KMS-11 (cell line): ENCODE measurements around the gene TTC3.
"Not testable (repeated sequence)": the region's sequence is repeated elsewhere in the genome, so short reads cannot be mapped to it uniquely, and the experiment has no call there.

ENCODE experiments used
- H2AFZ ChIP-seq: fragments of 200-600 bp; sonication (generic); 2 replicates; pipeline ENCODE4 v1.6.1; 2016; ENCODE audit warnings: antibody characterized with exemption, mixed run types, low read depth
- H3K27ac ChIP-seq: fragments of 200-600 bp; sonication (generic); 2 replicates; pipeline ENCODE4 v1.6.1; 2016; ENCODE audit warnings: mild to moderate bottlenecking, mixed run types
- H3K27me3 ChIP-seq: fragments of 200-600 bp; sonication (generic); 2 replicates; pipeline ENCODE4 v1.6.1; 2017; ENCODE audit warnings: mild to moderate bottlenecking, low read depth, mixed run types, moderate library complexity; ENCODE audit not compliant: insufficient read depth
- H3K36me3 ChIP-seq: fragments of 200-600 bp; sonication (generic); 2 replicates; pipeline ENCODE4 v1.6.1; 2017; ENCODE audit warnings: mild to moderate bottlenecking, mixed run types; ENCODE audit not compliant: insufficient read depth
- H3K4me1 ChIP-seq: fragments of 200-600 bp; sonication (generic); 2 replicates; pipeline ENCODE4 v1.6.1; 2016; ENCODE audit warnings: mild to moderate bottlenecking, low read depth, mixed run types; ENCODE audit not compliant: poor library complexity, severe bottlenecking
- H3K4me2 ChIP-seq: fragments of 200-600 bp; sonication (generic); 2 replicates; pipeline ENCODE4 v1.7.0; 2016; ENCODE audit warnings: mild to moderate bottlenecking, mixed run types
- H3K4me3 ChIP-seq: fragments of 200-600 bp; sonication (generic); IDR thresholded peaks from 2 replicates; pipeline ENCODE4 v1.6.1; 2017; ENCODE audit warnings: low read depth, low read length, mixed read lengths; ENCODE audit not compliant: insufficient read depth
- H3K79me2 ChIP-seq: fragments of 200-600 bp; sonication (generic); 2 replicates; pipeline ENCODE4 v1.6.1; 2016; ENCODE audit warnings: low read depth, mixed run types; ENCODE audit not compliant: insufficient read depth
- H3K9ac ChIP-seq: fragments of 200-600 bp; sonication (generic); 2 replicates; pipeline ENCODE4 v1.6.1; 2016; ENCODE audit warnings: mild to moderate bottlenecking, mixed run types
- H4K20me1 ChIP-seq: fragments of 200-600 bp; sonication (generic); 2 replicates; pipeline ENCODE4 v1.6.1; 2016; ENCODE audit warnings: mild to moderate bottlenecking, mixed run types; ENCODE audit not compliant: insufficient read depth
- CTCF ChIP-seq: fragments of 200-600 bp; sonication (generic); conservative IDR thresholded peaks from 2 replicates; pipeline ENCODE4 v1.6.1; 2017; ENCODE audit warnings: low read depth, mild to moderate bottlenecking, antibody characterized with exemption, low read length, moderate library complexity, mixed read lengths

The TTC3 gene

DNA sequence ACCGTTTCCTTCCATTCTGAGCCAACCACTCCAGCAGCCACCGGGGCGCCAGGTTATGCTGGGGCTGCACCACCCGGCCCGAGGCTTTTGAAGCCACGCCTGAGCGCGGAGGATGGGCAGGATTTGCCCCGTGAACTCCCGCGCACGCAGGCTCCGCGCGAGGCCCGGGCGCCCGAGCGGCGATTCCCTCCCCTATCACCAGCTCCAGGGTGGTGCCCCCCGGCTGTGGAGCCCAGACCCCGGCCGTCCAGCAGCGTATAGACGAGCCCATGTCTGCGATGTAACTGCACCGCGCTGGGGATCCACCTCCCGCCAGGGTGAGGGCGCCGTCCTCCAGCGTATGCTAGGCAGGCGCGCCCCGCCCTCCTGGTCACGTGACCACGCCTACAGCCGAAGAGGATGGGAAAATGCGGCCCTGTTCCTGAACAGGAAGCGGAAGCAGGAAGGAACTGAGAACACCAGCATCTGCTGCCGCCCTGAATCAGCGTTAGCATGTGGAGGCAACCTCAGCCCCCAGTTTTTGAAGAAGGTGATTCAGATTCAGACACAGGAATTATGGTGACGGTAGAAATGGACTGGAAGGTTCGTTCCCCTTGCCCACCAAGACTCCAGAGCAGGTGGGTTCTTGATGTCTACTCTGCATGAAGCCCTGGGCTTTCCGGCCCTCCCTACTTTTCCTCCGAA is 148.1 kb downstream of the TTC3 start:
- Histone ChIP-seq H3K27me3 (no peaks in the 10 kb centered on the region), H4K20me1 (no peaks in the 10 kb centered on the region), H3K27ac (peak overlapping the region; percentile 80), H3K79me2 (peaks cover 36% of the 10 kb centered on the region), H3K4me3 (no peak overlapping the region), H3K9ac (peak overlapping the region; percentile 75), H3K36me3 (no peaks in the 10 kb centered on the region), H3K4me2 (peak overlapping the region; percentile 81), H3K4me1 (peaks cover 14% of the 10 kb centered on the region), H2AFZ (peak overlapping the region; percentile 91)
- peak; percentile 21; the same call in 1 of the 2 replicates for TF ChIP-seq CTCF

GRCh38 chr21:37222248-37222647 is 149.2 kb downstream of the TTC3 start:
- H3K27me3 ChIP-seq, H3K27ac ChIP-seq, H3K4me2 ChIP-seq, H4K20me1 ChIP-seq, H3K36me3 ChIP-seq, H3K9ac ChIP-seq, H3K4me3 ChIP-seq, H2AFZ ChIP-seq: not testable (repeated sequence)
- H3K4me1 ChIP-seq, result peaks cover 14% of the 10 kb centered on the region
- H3K79me2 ChIP-seq, result peaks cover 43% of the 10 kb centered on the region

- H3K27me3 ChIP-seq, result no peaks in the 10 kb centered on the region
- no peak overlapping the region for H3K9ac ChIP-seq
- no peak overlapping the region for H3K4me2 ChIP-seq
- H3K79me2 ChIP-seq, result peaks cover 49% of the 10 kb centered on the region
- no peaks in the 10 kb centered on the region for H4K20me1 ChIP-seq
- H3K27ac ChIP-seq, result no peak overlapping the region
- H3K4me1 ChIP-seq, result peaks cover 14% of the 10 kb centered on the region
- H2AFZ ChIP-seq, result no peak overlapping the region
- no peak overlapping the region for H3K4me3 ChIP-seq
- H3K36me3 ChIP-seq, result peaks cover 6% of the 10 kb centered on the region; the same call in 1 of the 2 replicates
- no peak for TF ChIP-seq CTCF
Observed at GRCh38 chr21:37223804-37224345, 150.8 kb downstream of the TTC3 start.

DNA sequence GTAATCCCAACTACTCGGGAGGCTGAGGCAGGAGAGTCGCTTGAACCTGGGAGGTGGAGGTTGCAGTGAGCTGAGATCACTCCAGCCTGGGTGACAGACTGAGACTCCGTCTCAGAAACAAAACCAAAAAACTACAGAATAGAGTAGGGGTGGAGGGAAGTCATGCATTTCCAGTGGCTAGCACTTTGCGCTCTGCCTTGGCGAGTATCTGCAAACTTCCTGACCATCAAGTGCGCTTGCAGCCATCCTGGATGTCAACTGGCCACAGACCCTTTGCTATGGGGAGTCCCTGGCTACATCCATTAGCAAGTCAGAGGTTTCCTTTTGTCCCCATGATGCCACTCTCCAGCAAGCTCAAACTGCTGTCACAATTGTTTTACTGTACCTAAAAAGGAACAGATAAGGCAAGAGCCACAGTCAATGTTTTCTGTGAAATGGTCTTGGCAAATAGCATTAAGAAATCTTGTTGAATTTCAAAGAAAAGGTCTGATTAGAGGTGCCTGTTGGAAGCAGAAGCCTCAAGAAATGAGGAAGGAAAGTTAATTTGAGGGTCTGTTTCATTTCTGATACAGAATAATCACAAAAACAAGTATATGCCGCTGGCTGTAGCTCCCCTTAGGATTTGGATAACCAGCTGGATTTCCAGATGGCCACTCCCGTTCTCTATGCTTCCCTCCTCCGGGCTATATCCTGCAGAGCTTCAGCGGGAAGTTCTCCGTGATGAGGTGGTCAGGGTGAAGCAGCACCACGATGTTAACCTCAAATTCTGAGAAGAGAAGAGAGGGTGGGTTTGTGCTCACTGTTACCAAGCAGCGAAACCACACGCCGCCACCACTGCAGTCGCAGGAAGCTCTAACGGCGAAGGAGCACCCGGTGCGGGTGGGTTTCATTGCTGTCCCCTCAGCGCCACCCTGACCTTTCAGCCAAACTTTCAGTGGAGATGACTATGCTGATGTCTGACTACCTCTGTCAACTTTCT is 152.1 kb downstream of the TTC3 start:
- no peaks in the 10 kb centered on the region for H4K20me1 ChIP-seq
- no peak overlapping the region for H2AFZ ChIP-seq
- no peak overlapping the region for H3K9ac ChIP-seq
- no peak overlapping the region for H3K27ac ChIP-seq
- no peaks in the 10 kb centered on the region for H3K27me3 ChIP-seq
- H3K4me1 ChIP-seq, result peaks cover 7% of the 10 kb centered on the region
- H3K4me3 ChIP-seq, result no peak overlapping the region
- peaks cover 6% of the 10 kb centered on the region; the same call in 1 of the 2 replicates for H3K36me3 ChIP-seq
- peaks cover 60% of the 10 kb centered on the region for H3K79me2 ChIP-seq
- TF ChIP-seq CTCF, result no peak
- no peak overlapping the region for H3K4me2 ChIP-seq
